ENCODE measurements around the gene WDR76.

The WDR76 gene

DNA sequence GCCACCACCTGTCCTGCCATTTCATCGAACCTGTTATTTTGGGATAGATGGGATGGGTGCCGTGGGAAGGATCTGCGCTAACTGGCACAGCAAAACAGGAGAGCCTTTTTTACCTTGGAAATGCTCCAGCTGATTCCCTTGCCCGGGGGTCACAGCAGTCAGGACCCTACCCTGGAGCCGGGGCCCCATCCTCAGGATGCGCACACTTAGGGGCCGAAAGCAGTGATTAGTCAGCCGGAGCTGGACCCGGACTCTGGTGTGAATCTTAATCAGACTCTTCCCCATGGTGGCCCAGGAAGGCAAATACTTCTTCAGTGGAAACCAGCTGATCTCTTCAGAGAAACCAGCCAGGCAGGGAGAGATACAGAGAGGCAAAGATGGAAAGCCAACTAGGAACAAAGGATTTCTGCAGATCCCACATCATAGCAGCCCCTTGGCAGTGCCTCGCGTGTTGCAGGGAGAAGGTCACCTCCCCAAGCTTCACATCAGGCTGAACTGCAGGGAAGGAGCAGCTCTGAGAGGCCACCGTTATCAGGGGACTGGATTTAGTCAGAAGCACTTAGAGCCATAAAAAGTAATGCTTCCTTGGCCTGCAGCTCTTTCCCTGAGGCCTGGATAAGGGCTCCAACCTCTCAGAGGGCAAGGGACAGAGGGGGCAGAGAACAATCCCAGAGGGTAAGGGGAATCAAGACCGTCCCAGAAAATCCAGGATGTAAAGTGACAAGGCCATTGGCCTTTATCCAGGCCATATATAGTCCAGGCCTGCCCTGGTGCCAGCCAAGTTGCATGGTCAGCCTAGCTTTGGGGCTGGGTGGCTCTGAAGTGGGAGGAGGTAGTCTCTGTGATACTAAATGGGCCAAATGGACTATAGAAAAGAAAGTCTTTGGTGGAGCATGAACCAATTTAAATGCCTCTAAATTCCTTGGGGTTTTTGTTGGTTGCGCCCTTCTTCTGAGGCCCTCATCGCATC, 52.9 kb downstream of the WDR76 start:
- FAIRE-seq = no peak

DNA sequence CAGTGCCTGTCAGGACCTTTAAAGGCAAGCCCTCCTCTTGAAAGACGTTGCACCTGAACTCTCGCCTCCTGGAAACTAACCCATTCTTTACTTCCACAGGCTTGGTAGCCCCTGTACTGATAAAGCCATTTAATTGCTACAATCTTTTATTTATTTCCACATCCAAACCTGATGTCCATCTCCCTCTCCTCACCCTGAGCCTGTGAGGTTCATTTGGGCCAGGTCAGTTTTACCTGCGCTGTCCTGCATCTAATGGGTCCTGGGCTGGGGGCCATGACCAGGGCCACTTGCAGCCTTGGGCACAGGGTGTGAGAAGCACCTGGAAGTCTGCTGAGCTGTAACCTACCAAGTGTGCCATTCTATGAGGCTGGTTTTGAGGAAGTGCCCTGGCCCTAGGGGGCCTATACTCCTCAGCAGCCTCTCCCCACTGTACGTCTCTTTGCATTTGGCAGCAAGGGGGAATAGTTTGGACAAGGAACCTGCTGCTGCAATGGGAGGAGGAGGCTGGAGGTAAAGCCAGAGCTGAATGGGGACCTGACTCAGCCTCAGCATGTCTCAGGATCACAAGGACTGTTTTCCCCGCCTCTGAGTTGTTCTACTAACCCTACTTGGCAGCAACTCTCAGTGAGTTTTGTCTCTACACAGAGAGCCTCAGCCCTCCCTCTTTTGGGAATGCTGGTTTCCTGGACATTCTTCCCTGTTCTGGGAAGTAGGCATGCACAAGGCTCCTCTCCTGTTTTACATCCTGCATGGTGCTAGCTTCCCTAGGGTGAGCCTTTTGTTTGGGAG, 53.8 kb downstream of the WDR76 start:
- no peak for FAIRE-seq

- no peak for FAIRE-seq
Measured at GRCh38 chr15:43881245-43881644, 54.4 kb downstream of the WDR76 start.

GRCh38 chr15:43881944-43882343, 55.1 kb downstream of the WDR76 start:
- FAIRE-seq = no peak

GRCh38 chr15:43883571-43883970, 56.8 kb downstream of the WDR76 start:
- no peak for FAIRE-seq

DNA sequence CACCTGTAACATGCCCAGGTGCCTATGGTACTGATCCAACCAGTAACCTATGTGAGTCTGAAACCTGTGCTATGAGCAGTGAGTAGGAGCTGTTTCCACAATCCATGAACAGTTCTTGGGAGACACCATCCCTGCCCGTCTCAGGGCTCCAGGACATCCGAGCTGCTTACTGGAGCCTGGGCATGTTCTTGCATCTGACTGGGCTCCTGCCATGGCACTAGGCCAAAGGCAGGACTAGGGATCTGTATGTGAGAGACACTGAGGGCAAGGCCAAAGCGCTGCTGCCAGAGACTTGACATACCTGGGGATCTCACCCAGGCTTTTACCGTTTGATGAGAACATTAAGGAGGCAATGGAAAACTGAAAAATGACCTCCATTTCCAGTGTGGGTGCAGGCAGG, 59.8 kb downstream of the WDR76 start:
- no peak for FAIRE-seq

DNA sequence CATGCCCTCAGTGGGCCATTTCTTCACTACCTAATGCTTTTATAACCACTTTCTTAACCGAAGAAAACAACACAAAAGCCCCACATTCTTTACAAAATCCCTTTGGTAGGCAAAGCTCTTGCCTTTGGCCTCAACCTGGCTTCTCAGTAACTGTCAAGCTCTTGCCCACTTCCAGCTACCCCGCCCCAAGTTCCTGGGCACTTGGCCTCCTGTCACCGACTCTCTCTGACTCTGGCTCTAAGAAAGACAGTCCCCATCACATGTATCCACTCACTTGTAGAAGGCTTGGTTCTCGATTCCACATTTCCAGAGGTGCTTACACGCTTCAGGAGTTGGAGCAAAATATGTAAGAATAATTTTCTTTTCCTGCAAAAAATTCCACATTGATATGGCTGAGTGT, 61.1 kb downstream of the WDR76 start:
- no peak for FAIRE-seq

- no peak for FAIRE-seq
Measured at GRCh38 chr15:43889042-43889441, 62.2 kb downstream of the WDR76 start.

- no peak for FAIRE-seq
Measured at GRCh38 chr15:43893956-43894355, 67.2 kb downstream of the WDR76 start.

GRCh38 chr15:43895586-43895985, 68.8 kb downstream of the WDR76 start:
- no peak for FAIRE-seq

DNA sequence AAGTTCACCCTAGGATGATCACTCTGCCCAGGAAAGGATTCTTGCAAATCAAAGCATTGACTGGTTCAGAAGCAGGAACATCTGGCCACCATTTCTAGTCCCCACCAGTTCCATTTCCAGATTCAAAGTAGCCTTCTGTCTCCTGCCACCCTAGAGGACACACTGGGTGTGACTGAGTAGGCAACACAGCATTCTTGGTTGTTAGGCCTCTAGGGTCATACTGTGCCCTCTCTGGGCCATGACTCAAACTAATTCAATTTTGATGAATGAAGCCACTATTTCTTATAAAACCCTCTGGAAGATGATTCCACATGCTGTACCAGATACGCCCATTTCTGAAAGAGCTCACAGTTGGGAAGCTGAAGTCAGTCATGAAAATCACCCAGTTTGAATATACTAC, 69.7 kb downstream of the WDR76 start:
- FAIRE-seq = no peak

DNA sequence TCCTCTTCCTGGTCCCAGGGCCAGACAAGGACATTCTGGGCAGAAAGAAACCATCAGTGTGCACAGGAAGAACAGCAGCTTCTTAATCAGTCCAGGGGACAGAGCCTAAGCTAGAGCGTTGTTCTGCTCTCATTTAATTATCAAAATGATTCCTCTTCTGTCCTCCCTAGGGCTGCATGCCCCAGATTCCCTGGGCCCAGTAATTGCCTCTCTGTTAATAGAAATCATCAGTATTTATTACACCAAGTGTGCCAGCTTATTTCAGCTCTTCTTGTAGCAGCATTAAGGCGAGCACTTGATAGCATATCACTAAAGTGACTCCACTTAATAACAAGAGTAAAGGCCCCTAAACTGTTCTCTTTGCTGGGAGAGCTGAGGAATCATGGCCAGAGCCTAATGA, 72.1 kb downstream of the WDR76 start:
- no peak for FAIRE-seq

GRCh38 chr15:43899928-43900327, 73.1 kb downstream of the WDR76 start:
- no peak for FAIRE-seq

- no peak for FAIRE-seq
Measured at GRCh38 chr15:43900996-43901395, 74.2 kb downstream of the WDR76 start.

- FAIRE-seq = no peak
Measured at GRCh38 chr15:43901495-43901894, 74.7 kb downstream of the WDR76 start.

- no peak for FAIRE-seq
Measured at GRCh38 chr15:43903864-43904290, 77.1 kb downstream of the WDR76 start.

DNA sequence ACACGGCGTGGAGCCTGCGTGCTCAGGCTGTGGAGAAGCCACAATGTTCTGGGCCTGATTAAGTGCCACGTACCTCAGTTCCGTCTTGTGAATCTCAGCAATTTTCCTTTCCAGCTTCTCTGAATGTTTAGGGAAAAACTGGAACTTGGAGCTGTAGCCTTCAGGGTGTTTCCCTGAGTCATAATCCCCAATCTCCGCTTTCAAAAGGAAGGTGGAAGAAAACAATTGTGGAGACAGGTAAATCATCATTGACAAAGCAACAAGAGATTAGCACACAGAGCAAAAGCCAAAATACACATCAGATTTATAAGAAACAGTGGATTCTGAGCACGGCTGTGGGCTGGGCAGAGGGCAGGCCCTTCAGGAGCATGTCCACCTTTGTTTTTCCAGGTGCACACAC, 79.0 kb downstream of the WDR76 start:
- FAIRE-seq = no peak

- FAIRE-seq = no peak
Measured at GRCh38 chr15:43908516-43909050, 81.8 kb downstream of the WDR76 start.

- no peak for FAIRE-seq
Measured at GRCh38 chr15:43911235-43911781, 84.5 kb downstream of the WDR76 start.

DNA sequence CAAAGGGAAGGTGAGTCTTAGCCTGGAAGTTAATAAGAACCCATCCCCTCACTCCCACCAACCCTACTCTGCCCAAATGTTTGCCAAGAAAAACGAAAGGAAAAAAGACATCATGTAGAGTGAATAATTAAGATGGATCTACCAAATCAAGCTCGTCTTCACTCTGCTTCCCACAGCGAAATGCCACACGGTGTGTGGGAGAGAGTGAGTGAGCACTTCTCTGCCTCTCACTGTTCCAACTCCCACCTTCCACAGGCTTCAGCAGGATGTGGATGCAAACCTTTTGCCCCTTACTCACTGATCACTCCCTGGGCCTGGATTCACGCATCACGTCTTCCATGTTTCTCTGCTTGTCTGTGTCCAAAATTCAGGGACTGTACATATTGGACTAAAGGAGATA, 85.4 kb downstream of the WDR76 start:
- FAIRE-seq = no peak

DNA sequence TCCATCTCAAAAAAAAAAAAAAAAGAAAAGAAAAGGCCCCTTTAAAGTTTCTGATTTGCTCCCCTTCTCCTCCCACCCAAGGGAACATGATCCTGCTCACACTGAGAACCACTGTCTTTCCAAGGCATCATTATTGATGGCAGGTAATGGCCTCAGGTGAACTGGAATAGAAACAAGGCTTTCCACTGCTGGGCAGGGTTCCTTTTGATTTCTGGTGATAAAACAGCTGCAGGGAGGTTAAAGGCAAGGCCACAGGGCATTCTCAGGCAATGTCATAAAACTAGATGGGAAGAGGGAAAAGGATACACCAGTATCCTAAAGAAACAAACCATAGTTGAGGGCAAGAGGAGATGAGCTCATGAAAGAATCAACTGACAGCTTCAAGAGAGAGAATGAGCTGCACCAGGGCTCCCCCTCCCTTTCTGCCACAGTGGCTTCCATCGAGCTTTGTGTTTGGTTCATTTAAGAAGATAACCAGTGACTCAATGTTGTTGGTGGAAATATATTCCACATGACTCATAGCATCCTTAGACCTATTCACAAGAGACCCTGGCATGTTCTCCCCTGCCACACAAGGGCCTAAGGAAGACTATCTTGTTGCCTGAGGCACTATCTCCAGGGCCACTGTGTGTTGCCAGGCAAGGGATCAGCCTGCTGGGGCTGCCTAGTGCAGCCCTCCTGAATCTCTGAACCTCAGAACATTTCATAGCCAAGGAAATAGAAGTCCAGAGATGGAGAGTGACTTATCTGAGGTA, 86.4 kb downstream of the WDR76 start:
- no peak for FAIRE-seq

DNA sequence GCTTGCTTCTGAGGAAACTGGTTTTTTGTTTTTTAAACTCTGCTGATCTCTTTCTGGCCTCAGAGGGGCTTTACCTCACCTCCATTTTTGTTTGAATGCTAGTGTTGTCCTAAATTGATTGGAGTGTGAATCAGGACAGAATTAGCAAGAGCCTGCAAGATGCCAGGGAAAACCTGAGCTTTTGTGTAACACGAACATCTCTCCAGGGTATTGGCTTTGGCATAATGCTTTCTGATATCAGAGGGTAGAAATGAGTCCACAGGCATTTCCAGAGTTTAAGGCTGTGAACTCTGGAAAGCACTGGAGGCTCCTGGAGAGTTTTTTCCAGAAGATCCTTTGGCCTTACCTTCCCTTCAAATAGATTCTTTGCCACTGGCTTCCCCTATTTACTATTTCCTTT, 87.1 kb downstream of the WDR76 start:
- no peak for FAIRE-seq
